DOHH2 (cell line): Measurements from ENCODE around the gene SLC44A3.

Experiments used
- CTCF ChIP-seq: fragments of 200-600 bp; sonication (generic); IDR thresholded peaks from one replicate; pipeline ENCODE4 v1.5.1; 2014; ENCODE audit warnings: antibody characterized with exemption, mild to moderate bottlenecking, low read depth, low read length; ENCODE audit not compliant: poor library complexity, severe bottlenecking
- EZH2phosphoT487 ChIP-seq: fragments of 200-600 bp; sonication (generic); IDR thresholded peaks from 2 replicates; pipeline ENCODE4 v1.6.1; 2017; ENCODE audit warnings: borderline replicate concordance, mild to moderate bottlenecking, antibody characterized with exemption, low read length, moderate library complexity, mixed read lengths

DNA sequence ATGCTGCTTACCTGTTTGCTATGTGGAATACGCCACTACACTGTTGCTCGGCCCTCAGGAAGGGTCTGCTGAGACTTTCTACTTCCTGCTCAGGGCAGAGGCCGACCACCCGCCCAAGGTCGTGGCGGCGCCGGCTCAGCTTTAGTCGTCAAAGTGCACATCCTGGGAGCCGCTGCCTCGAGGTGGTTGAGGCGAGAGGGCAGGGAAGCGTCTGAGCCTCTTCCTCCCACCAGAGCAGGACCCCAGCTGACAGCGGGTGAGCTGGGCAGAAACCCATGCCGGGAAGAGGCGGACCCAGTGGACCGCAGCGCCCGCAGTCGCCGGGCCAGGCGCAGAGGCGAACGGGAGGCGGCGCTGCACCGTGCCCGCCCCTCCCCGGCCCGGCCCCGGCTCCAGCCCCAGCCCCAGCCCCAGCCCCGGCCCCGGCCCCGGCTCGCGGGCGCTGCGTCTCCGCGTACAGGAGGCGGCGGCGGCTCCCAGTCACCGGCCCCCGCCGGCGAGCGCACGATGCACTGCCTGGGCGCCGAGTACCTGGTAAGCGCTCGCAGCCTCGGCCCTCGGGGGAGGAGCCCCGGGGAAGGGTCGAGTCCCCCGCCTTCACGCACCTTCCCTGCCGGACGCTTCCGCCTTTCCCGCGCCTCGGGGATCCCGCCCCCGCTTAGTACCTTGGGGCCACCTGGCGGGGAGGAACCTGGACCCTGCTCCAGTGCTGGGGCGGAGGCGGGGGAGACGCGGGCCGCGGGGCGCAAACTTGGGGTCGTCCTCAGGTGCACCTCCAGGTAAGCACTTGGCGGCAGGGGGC lies at the start of gene SLC44A3:
- TF ChIP-seq CTCF (no peak), EZH2phosphoT487 (peak; percentile 81; the same call in 1 of the 2 replicates)
